Colon (tissue), 2 donors: ENCODE data around the gene ETFB.

Experiments
- FAIRE-seq: peaks from 2 replicates; lab custom pipeline; 2012; peaks lifted over from hg19 to GRCh38; lab: Jason Lieb, UNC
- donor health status: control.
- donor health status: control.

ETFB gene

GRCh38 chr19:51327066-51328001, 38.9 kb downstream of the ETFB start:
- no peak for FAIRE-seq

- FAIRE-seq: no peak
Observed at GRCh38 chr19:51326216-51327065, 39.7 kb downstream of the ETFB start.

DNA sequence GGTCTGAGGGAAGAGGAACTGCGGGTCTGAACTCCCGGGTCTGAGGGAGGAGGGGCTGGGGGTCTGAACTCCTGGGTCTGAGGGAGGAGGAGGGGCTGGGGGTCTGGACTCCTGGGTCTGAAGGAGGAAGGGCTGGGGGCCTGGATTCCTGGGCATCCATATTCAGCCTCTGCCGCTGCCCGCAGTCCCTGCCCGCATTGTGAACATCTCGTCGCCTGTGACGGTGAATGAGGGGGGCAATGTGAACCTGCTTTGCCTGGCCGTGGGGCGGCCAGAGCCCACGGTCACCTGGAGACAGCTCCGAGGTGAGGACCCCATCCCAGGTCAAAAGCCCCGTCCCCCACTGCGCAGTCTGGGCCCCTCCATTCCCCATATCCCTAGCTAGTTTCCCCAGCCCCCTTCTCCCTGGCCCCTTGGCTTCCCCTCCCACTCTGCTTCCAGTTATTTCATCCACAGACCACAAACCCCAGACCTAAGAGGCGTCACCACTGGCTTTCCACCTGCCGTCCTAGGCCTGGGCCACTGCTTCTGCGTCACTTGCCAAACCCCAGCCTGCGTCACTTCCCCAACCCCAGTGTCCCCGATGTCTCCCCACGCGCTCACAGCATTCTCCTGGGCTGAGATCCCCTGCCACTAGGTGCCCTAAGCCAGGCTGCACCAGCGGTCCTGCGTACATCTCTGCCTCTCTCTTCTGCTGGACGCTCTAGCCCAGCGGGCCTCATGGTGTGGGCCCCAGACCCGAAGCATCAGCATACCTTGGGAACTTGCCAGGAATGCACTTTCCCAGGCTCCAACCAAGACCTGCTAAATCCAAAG, 40.8 kb downstream of the ETFB start:
- FAIRE-seq: no peak

DNA sequence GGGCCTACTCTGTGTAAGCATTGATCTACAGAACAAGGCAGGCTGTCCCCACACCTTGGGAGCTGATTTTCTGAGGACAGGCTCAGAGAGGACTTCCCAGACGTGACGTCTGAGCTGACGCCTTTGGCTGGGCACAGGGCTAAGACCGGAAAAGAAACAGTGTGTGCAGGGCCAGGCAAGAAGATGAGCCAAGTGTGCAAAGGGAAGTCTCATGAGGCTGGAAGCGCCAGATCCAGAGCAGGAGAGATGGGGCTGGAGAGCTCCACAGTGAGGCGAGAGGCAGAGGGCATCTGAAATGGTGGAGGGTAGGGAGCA, 42.1 kb downstream of the ETFB start:
- FAIRE-seq: no peak

GRCh38 chr19:51323481-51324166, 42.6 kb downstream of the ETFB start:
- no peak for FAIRE-seq

DNA sequence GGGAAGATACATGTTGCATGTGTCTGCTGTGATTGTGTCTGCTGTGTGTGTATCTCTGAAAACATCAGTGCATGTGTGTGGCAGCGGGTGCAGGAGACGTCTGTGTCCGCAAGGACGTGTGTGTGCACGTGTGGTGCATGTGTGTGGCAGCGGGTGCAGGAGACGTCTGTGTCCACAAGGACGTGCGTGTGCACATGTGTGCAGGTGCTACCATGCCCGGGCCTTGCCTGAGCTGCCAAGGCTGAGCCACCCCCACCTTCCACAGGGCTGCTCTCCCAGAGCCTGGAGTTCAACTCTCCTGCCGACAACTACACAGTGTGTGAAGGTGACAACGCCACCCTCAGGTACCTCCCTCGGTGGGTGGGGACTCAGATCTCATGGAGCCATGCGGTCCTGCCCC, 44.4 kb downstream of the ETFB start:
- no peak for FAIRE-seq

- no peak for FAIRE-seq
Observed at GRCh38 chr19:51320280-51320657, 45.9 kb downstream of the ETFB start.

GRCh38 chr19:51319649-51320279, 46.4 kb downstream of the ETFB start:
- no peak for FAIRE-seq

GRCh38 chr19:51318687-51319648, 47.2 kb downstream of the ETFB start:
- FAIRE-seq: no peak

DNA sequence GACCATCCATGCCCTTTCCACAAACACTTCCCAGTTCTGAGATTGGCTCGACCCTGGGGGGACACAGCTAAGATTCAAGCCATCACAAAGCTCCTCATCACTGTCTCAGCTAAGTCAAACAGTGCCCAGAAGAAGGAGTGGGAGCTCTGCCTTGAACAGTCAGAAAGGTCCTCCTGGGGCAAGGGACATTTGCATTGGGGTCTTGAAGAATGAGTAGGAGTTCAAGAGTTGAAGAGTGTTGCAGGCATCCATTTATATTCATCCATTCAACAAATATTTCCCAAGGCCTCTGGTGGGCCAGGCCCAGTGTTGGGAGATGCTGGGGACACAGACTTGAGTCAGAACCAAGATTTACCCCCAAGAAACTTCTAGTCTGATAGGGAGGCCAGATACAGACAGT, 48.2 kb downstream of the ETFB start:
- no peak for FAIRE-seq

DNA sequence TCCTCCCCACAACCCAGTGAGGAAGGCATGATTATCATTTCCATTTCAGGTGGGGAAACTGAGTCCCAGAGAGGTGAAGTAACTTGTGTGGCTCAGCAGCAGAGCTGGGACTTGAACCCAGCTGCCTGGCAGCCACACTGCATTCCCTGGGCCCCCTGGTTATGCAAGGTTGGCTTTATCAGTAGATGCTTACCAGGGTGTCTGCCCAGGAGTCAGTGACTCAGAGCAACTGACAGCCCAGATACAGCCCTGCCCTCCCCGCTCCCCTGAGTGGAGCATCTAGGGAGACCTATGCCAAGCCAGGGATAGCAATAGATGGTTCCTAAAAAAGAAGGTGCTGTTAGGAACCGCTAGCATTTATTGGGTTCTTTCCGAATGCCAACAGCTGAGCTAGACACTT, 48.8 kb downstream of the ETFB start:
- no peak for FAIRE-seq

- no peak for FAIRE-seq
Observed at GRCh38 chr19:51316688-51317087, 49.5 kb downstream of the ETFB start.

DNA sequence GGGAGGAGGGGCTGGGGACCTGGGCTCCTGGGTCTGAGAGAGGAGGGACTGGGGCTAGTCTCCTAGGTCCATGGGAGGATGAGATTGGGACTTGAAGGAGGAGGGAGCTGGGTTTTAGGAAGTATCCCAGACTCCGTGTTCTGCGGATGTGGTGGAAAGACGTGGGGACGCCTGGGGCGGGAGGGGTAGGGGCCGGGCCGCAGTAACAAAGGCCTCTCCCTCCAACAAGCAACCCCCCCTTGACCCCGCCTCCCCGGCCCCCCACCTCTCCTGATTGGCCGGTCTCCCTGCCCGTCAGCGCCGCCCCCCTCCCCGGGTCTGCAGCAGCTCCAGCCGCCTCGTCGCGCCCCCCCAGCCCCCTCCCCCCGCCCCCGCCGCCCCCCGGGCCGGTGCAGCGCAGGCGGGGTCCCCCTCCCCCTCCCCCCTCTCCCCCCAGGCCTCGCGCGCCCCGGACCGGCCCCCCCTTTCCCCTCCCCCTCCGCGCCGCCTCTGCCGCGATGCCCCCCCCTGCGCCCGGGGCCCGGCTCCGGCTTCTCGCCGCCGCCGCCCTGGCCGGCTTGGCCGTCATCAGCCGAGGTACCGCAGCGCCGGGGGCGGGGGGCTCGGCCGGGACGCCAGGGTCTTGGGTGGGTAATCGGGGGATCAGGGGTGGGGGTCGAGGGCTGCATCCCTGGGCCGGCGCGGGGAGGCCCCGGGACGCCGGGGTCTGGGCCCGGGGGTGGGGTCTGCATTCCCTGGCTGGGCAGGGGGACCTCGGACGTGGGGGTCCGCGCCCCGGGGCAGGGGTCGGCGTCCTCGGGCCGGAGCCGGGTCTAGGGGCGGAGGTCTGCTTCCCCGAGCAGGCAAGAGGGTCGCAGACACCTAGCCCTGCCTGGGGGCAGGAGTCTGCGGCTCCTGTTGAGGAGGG, 54.6 kb downstream of the ETFB start, which contains the start of gene IGLON5:
TSS of gene IGLON5 (plus strand) at position 294 of the 907 bp plus-strand sequence. CDS start at position 498, 204 bp downstream.
- FAIRE-seq: no peak

- FAIRE-seq: no peak
Observed at GRCh38 chr19:51305479-51305878, 60.7 kb downstream of the ETFB start.

DNA sequence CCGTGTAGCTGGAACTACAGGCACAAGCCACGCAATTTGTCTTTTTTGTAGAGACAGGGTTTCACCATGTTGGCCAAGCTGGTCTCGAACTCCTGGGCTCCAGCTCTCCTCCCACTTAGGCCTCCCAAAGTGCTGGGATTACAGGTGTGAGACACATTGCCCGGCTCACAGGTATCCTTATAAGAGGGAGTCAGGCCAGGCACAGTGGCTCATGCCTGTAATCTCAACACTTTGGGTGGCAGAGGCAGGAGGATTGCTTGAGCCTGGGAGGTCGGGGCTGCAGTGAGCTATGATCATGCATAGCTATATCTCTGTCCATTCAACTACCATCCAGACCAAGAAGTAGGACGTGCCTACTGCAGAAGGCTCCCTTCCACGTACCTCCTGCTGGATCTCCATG, 64.9 kb downstream of the ETFB start:
- FAIRE-seq: no peak

DNA sequence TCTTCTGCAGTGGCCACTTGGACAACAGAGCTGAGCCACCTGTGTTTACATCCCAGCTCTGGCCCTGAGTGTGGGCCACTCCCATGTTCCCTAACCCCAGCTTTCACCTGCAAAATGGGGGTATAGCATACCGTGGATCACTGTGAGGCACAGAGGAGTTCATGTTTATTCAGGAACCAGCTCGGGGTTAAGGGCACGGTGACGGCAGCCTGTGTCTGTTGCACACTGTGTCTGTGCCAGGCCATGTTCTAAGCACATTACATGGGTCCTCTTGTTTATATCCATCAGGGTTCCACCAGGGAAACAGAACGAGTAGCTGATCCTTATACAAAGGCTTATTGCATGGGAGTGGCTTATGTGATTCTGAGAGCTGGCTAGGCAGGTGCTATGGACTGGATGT, 68.8 kb downstream of the ETFB start:
- no peak for FAIRE-seq

- no peak for FAIRE-seq
Observed at GRCh38 chr19:51296336-51297093, 69.7 kb downstream of the ETFB start.
